ENCODE measurements around the gene DNM3.

GRCh38 chr1:171792656-171793369 lies 48.5 kb upstream of the DNM3 start:
- TF ChIP-seq CTCF (IDR thresholded peaks at IDR 0.05) (no peak), EZH2 (IDR thresholded peaks at IDR 0.05; ENCODE audit: borderline replicate concordance, insufficient read depth, low read depth, low read length, poor library complexity, severe bottlenecking) (no peak)
